AG09319 (cell line): ENCODE data around the gene CTSO.
A peak's percentile ranks its signal among the peaks of the same experiment; 100 is the strongest.
"Not testable (repeated sequence)": the region's sequence is repeated elsewhere in the genome, so short reads cannot be mapped to it uniquely, and the experiment has no call there.

Experiments
- DNase-seq: peaks from one replicate; pipeline ENCODE4 v3.0.0-alpha.2; 2010; ENCODE audit warnings: low read depth; ENCODE audit errors: extremely low read depth
- TF ChIP-seq, protein P1 (sequence below): IDR thresholded peaks from 2 replicates; pipeline ENCODE4 v1.5.1; 2011; ENCODE audit warnings: low read depth, mild to moderate bottlenecking, inconsistent platforms, low read length, moderate library complexity

The CTSO gene

DNA sequence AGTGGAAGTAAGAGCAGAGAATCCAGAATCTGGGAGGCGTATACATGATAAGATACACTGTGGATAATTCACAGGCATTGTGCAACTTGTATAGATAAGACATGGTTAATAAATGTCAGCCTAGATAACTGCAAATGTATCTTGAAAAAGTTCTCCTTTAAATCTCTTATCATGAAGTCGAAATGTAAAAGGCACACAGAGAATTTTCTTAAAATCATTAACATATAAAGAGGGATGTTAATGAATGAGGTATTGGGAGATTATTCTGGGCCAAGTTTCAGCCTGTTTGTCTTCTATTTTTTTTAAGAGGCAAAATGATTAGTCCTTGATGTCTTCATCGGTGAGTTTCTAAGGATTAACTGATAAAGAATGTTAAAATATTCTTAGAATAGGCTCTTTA is 49.3 kb downstream of the CTSO start:
- TF ChIP-seq, protein P1, sequence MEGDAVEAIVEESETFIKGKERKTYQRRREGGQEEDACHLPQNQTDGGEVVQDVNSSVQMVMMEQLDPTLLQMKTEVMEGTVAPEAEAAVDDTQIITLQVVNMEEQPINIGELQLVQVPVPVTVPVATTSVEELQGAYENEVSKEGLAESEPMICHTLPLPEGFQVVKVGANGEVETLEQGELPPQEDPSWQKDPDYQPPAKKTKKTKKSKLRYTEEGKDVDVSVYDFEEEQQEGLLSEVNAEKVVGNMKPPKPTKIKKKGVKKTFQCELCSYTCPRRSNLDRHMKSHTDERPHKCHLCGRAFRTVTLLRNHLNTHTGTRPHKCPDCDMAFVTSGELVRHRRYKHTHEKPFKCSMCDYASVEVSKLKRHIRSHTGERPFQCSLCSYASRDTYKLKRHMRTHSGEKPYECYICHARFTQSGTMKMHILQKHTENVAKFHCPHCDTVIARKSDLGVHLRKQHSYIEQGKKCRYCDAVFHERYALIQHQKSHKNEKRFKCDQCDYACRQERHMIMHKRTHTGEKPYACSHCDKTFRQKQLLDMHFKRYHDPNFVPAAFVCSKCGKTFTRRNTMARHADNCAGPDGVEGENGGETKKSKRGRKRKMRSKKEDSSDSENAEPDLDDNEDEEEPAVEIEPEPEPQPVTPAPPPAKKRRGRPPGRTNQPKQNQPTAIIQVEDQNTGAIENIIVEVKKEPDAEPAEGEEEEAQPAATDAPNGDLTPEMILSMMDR, result no peak
- DNase-seq, result no peak

DNA sequence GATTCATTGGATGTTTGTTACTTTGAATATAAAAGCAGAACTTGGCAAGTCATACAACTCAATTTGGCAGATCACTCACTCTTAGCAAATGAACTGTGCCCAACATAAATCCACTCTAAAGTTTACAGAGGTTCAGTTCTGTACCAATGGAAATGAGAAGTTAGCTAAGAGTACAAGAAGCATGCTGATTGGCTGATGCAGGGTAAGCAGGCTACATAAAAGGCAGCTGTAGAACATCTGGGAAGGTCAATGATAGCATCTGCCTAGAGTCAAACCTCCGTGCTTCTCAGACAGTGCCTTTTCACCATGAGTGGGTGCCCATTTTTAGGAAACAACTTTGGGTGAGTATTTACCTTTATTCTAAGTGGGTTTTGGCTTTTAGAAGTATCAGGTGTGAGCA is 50.2 kb downstream of the CTSO start, which contains the start of gene TDO2:
Gene TDO2 (plus strand): TSS at position 244 of the 400 bp plus-strand sequence. CDS start 63 bp downstream, at position 307.
- DNase-seq, result no peak
- TF ChIP-seq, protein P1, result no peak

DNA sequence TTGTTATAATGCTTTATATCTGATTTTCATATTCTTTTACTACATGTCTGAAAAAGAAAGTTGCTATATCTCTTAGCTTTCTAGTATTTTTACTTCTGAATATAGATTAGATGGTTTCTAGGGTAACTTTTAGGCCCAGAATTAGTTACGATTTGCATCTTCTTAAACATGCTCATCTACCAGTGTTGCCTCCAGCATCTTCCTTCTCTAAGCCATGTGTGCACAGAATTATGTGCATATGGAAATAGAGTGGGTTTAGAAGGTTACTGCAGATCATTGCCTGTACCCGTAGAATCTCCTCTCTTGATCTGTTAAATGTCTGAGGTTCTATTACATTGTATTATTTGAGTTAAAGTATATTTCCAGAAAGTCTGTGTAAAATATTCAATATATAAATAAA is 52.7 kb downstream of the CTSO start:
- TF ChIP-seq, protein P1, result no peak
- DNase-seq, result no peak

DNA sequence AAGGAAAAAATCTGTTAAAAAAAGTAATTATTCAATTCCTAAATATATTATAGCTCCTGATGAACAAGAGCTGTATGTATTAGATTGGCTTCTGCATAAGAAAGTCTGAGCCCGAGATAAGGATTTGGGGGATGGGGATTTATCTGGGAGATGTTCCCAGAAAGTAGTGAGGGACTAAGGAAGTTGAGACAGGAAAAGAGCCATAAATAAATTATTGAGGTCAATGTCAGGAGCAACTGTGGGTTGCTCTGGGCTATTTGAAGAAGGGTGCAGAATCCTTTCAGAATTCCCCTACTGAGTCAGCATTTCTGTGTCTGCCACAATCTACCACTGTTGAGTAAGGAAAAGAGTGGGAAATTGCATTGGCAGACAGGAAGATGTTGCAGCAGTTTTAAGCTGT is 53.3 kb downstream of the CTSO start:
- TF ChIP-seq, protein P1, result no peak
- DNase-seq, result peak; percentile 5

DNA sequence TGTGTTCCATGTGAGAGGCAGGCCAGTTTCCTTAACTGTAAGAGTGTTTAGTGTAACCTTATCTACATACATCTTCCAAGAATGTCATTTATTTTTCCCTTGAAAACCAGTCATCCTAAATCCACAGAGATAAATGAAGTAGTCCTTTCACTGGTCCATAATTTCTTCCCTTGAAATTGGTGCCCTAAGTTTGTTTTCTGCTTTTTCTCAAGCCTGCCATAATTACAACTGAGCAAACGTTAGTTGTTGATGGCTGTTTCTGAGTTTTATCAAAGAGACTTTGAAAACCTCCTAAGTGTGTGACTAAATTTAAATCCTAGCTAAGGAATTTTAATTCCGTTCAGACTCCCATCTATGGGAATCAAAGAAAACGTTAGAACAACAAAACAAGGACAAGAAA is 53.8 kb downstream of the CTSO start:
- no peak for DNase-seq
- TF ChIP-seq, protein P1, result no peak

DNA sequence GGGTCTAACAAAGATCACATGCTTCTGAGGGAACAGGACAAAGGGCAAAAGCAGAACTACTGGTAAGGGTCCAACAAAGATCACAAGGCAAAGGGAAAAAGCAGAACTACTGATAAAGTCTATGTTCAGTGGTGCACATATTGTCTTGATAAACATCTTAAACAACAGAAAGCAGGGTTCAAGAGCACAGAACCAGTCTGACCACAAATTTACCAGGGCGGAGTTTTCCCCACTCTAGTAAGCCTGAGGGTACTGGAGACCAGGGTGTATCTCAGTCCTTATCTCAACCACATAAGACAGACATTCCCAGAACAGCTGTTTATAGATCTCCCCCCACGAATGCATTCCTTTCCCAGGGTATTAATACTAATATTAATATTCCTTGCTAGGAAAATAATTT is 55.3 kb downstream of the CTSO start:
- not testable (repeated sequence) for DNase-seq

DNA sequence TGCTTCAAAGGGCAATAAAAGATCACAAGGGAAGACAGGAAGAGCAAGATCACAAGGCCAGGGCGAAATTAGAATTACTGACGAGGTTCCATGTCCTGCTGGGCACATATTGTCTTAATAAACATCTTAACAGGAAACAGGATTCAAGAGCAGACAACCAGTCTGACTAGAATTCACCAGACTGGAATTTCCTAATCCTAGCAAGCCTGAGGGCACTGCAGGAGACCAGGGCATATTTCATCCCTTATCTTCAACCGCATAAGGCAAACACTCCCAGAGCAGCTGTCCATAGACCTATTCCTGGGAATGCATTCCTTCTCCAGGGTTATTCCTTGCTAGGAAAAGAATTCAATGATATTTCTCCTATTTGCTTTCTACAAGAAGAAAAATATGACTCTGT is 62.6 kb downstream of the CTSO start:
- TF ChIP-seq, protein P1, result no peak
- no peak for DNase-seq

DNA sequence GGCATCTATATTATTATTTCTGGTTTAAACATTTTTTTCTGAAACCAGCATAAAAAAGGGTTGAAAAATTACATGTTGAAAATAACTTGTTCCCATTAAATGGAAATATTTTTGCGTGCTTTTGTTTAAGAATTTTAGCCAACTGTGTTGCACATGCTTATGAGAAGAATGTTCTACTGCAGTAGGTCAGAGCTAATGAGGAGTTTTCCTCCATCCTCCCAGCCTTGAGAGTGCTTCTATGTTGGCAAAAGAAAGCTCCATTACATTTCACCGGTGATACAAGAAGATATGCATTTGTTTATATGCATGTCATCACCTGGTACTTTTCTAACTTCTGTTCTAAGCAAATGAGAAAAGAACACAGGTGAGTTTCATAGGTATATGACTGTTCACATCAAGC is 63.7 kb downstream of the CTSO start:
- DNase-seq, result no peak
- TF ChIP-seq, protein P1, result no peak
